GM12878 (cell line): ENCODE results near the gene TYW5. TPM values are rescaled to one million over a fixed set of nuclear protein-coding genes. Genes with fewer than 3 reads are reported as not detected.

Experiments used
- ATAC-seq: fragments of 200-7000 bp; cut with Tn5 transposase; 3 replicates; pipeline ENCODE4 v1.9.1; 2020; ENCODE audit warnings: mild to moderate bottlenecking, moderate library complexity
- BruUV-seq: library from RNA; stranded (reverse); fragments of 400-500 nt; replicated peaks from 2 replicates; lab custom pipeline; 2021; lab: Mats Ljungman, UMichigan
- CTCF ChIA-PET: fragments of 300-600 bp; sonication (Branson Sonifier 250); formaldehyde crosslinking; extraction: SDS; loops from one replicate; lab custom pipeline; 2021; ENCODE audit warnings: inconsistent platforms; lab: Yijun Ruan, JAX
- POLR2A ChIA-PET: fragments of 350-600 bp; formaldehyde crosslinking; extraction: SDS; loops from one replicate; lab custom pipeline; 2021; ENCODE audit warnings: inconsistent platforms; lab: Charles Lee
- RAD21 ChIA-PET: fragments of 300-600 bp; sonication (Branson Sonifier 250); formaldehyde crosslinking; loops from one replicate; lab custom pipeline; 2023; ENCODE audit warnings: antibody characterized with exemption; ENCODE audit not compliant: unreplicated experiment; lab: Charles Lee
- SMC1A ChIA-PET: fragments of 300-600 bp; sonication (Branson Sonifier 250); formaldehyde crosslinking; loops from one replicate; lab custom pipeline; 2023; ENCODE audit not compliant: unreplicated experiment, uncharacterized antibody; lab: Charles Lee
- DNase-seq: peaks from one replicate; pipeline ENCODE4 v3.0.0-alpha.2; 2011; ENCODE audit warnings: low read depth, low spot score
- FAIRE-seq: peaks from 3 replicates; lab custom pipeline; 2011; peaks lifted over from hg19 to GRCh38; lab: Jason Lieb, UNC
- H2AFZ ChIP-seq: 2 replicates; pipeline ENCODE4 v1.6.0; 2011; ENCODE audit warnings: low read depth, low read length, control low read depth; ENCODE audit not compliant: control insufficient read depth
- H3K27ac ChIP-seq: 2 replicates; pipeline ENCODE4 v1.5.1; 2011; ENCODE audit warnings: control low read depth; ENCODE audit not compliant: control insufficient read depth, insufficient read depth
- H3K27me3 ChIP-seq, 2 experiments: replicated peaks in 1 of 2; 2 replicates each; pipeline versions ENCODE4 v1.6.0 to v1.6.1; 2011; ENCODE audit warnings: low read length in 1 of 2; ENCODE audit not compliant: control insufficient read depth in 2 of 2, insufficient read depth in 2 of 2
- H3K36me3 ChIP-seq, 2 experiments: 2 replicates each; pipeline ENCODE4 v1.5.1; 2011; ENCODE audit warnings: low read length in 1 of 2; ENCODE audit not compliant: control insufficient read depth in 2 of 2, insufficient read depth in 2 of 2
- H3K4me1 ChIP-seq: 2 replicates; pipeline ENCODE4 v1.6.1; 2011; ENCODE audit warnings: mild to moderate bottlenecking, low read length, moderate library complexity, mixed read lengths; ENCODE audit not compliant: control insufficient read depth, insufficient read depth
- H3K4me2 ChIP-seq: 2 replicates; pipeline ENCODE4 v1.6.0; 2011; ENCODE audit warnings: control low read depth; ENCODE audit not compliant: control insufficient read depth, insufficient read depth
- H3K4me3 ChIP-seq: fragments of 200-600 bp; sonication (generic); 2 replicates; pipeline ENCODE4 v1.5.1; 2016
- H3K79me2 ChIP-seq: 2 replicates; pipeline ENCODE4 v1.6.0; 2011; ENCODE audit warnings: low read length; ENCODE audit not compliant: control insufficient read depth, insufficient read depth
- H3K9ac ChIP-seq: 2 replicates; pipeline ENCODE4 v1.8.0; 2011; ENCODE audit warnings: low read length, control low read depth, mixed read lengths; ENCODE audit not compliant: control insufficient read depth, insufficient read depth
- H3K9me3 ChIP-seq: replicated peaks from 3 replicates; pipeline ENCODE4 v1.5.1; 2011; ENCODE audit warnings: mild to moderate bottlenecking, low read length; ENCODE audit not compliant: control insufficient read depth, insufficient read depth
- H4K20me1 ChIP-seq: 2 replicates; pipeline ENCODE4 v1.6.0; 2011; ENCODE audit not compliant: control insufficient read depth, insufficient read depth
- BCL11A ChIP-seq: IDR thresholded peaks from 2 replicates; pipeline ENCODE4 v1.6.1; 2011; ENCODE audit warnings: low read depth, low read length
- CTCF ChIP-seq, 3 experiments: IDR thresholded peaks in 2 of 3; conservative IDR thresholded peaks in 1 of 3; 2 replicates each; pipeline ENCODE4 v1.5.1; 2011; ENCODE audit warnings: low read depth in 3 of 3, low read length in 3 of 3, mild to moderate bottlenecking in 3 of 3, control low read depth in 2 of 3, moderate library complexity in 2 of 3, inconsistent platforms in 1 of 3, mixed read lengths in 1 of 3; ENCODE audit not compliant: control insufficient read depth in 2 of 3, insufficient read depth in 1 of 3; ENCODE audit errors: extremely low read depth in 1 of 3
- FOXM1 ChIP-seq: IDR thresholded peaks from 2 replicates; pipeline ENCODE4 v1.6.1; 2012; ENCODE audit warnings: low read depth, mild to moderate bottlenecking, inconsistent platforms, low read length, moderate library complexity
- KLF5 ChIP-seq: fragments of 450-650 bp; IDR thresholded peaks from 2 replicates; pipeline ENCODE4 v1.6.1; 2014; ENCODE audit warnings: mild to moderate bottlenecking; ENCODE audit not compliant: partially characterized antibody
- MTA2 ChIP-seq: fragments of 450-650 bp; IDR thresholded peaks from 2 replicates; pipeline ENCODE4 v1.6.1; 2016; ENCODE audit warnings: low read depth, mild to moderate bottlenecking, moderate library complexity
- NFXL1 ChIP-seq: fragments of 450-650 bp; IDR thresholded peaks from 2 replicates; pipeline ENCODE4 v1.6.1; 2017; ENCODE audit warnings: antibody characterized with exemption, mild to moderate bottlenecking, borderline replicate concordance
- RAD21 ChIP-seq: IDR thresholded peaks from 2 replicates; pipeline ENCODE4 v1.6.1; 2011; ENCODE audit warnings: mild to moderate bottlenecking, low read depth, low read length, moderate library complexity; ENCODE audit not compliant: insufficient read depth
- SMC3 ChIP-seq: IDR thresholded peaks from 2 replicates; pipeline ENCODE4 v1.6.1; 2011; ENCODE audit warnings: low read length, improper control_type of control experiment, borderline replicate concordance
- YY1 ChIP-seq: IDR thresholded peaks from 2 replicates; pipeline ENCODE4 v1.6.1; 2011; ENCODE audit warnings: low read depth, mild to moderate bottlenecking, low read length
- WGBS: methylation state at CpG from one replicate; pipeline ENCODE4 v1.1.6; 2016; ENCODE audit warnings: low lambda C conversion rate; ENCODE audit not compliant: insufficient replicate concordance, insufficient coverage; ENCODE audit errors: missing lambda C conversion rate; 5-methylcytosine and 5-hydroxymethylcytosine counted together
- in situ Hi-C: fragments of 300-500 bp; cut with MboI; formaldehyde crosslinking; loops from 9 replicates; pipeline ENCODE4 v1.14.3; 2018; ENCODE audit warnings: mixed read lengths
- intact Hi-C: fragments of 100-400 bp; cut with micrococcal nuclease; formaldehyde crosslinking; loops from one replicate; pipeline ENCODE4 v1.14.2; 2022; ENCODE audit not compliant: unreplicated experiment
- polyA plus RNA-seq, 11 experiments: library from polyadenylated mRNA; depleted of rRNA in 4 of 11; unstranded in 6 of 11; stranded (reverse) in 5 of 11; fragments of >200 nt; fragmentation: Nextera tagmentation in 4 of 11; fragmentation: Illumina TruSeq in 1 of 11; extraction: Ambion mirVana in 4 of 11; extraction: Trizol in 1 of 11; gene quantifications; 1 replicate in 1 of 11; 2 replicates in 10 of 11; pipeline versions ENCODE4 v1.2.1 to v1.2.3, GENCODE V29; 2011 to 2016; ENCODE audit warnings: inconsistent platforms in 2 of 11, missing spikeins in 2 of 11, low read depth in 1 of 11
- total RNA-seq, 4 experiments: library from RNA; depleted of rRNA in 3 of 4; stranded (reverse); fragments of >200 nt in 3 of 4; fragmentation: Illumina TruSeq in 1 of 4; extraction: Trizol in 1 of 4; gene quantifications; 2 replicates each; pipeline versions ENCODE4 v1.2.1 to v1.2.3, GENCODE V29; 2013 to 2021

Gene TYW5
- total and polyA plus RNA-seq, 10 of the 15 experiments (the other 5 are each of a cell fraction or from before 2014, with no cell fraction given): 4.6 to 11.8 (median 7.4) TPM

GRCh38 chr2:199979832-199980628 is 24.7 kb upstream of the TYW5 start:
- DNase-seq (no peak), FAIRE-seq (no peak), ATAC-seq (peak; percentile 74)
- no peaks in the 10 kb centered on the region for H3K27me3 ChIP-seq
- intact Hi-C loops: loop anchor here (1.0 to 5.0 kb wide), 5 partner anchors 327 to 722 kb away; partner anchors contain the start of gene SPATS2L
- H3K79me2 ChIP-seq: no peaks in the 10 kb centered on the region
- no peaks in the 10 kb centered on the region for H3K9me3 ChIP-seq
- no peaks in the 10 kb centered on the region for H4K20me1 ChIP-seq
- no peaks in the 10 kb centered on the region for H3K36me3 ChIP-seq
- no peak overlapping the region for H3K27ac ChIP-seq
- ChIA-PET RAD21 (interaction anchor here (0.8 to 3.4 kb wide), 5 partner anchors 492 to 724 kb away, joined by 3 to 68 read pairs (median 7); no protein-coding TSS in a partner anchor), SMC1A (interaction anchor here (0.7 to 4.2 kb wide), 15 partner anchors 10 to 761 kb away, joined by 3 to 53 read pairs (median 3); no protein-coding TSS in a partner anchor), CTCF (interaction anchor here (0.6 to 4.2 kb wide), 21 partner anchors 9 to 1087 kb away, joined by 3 to 104 read pairs (median 4); no protein-coding TSS in a partner anchor), POLR2A (no interaction called here)
- 0 out of 2 replicates have a peak, but pooled peaks cover 5% of the 10 kb centered on the region for H3K4me1 ChIP-seq
- 12% methylated on average over 12 of the region's 12 CpGs for WGBS
- peak; percentile 58 for TF ChIP-seq MTA2
- TF ChIP-seq RAD21: peak; percentile 88
- 0 out of 2 replicates have a peak, but pooled peaks have one; percentile 23 for TF ChIP-seq FOXM1
- 0 out of 2 replicates have a peak, but pooled peaks have one; percentile 24 for TF ChIP-seq YY1
- TF ChIP-seq NFXL1: no peak
- peak; percentile 42; the same call in 1 of the 2 replicates for TF ChIP-seq BCL11A
- no peak for TF ChIP-seq KLF5
- peak; percentile 68 to 87 (median 83) for TF ChIP-seq CTCF (IDR thresholded peaks at IDR 0.05 in 2 of 3, conservative IDR thresholded peaks at IDR 0.05 in 1 of 3; ENCODE audit: control insufficient read depth in 2 of 3, extremely low read depth in 1 of 3, insufficient read depth in 1 of 3, low read depth in 3 of 3, low read length in 3 of 3)
- TF ChIP-seq SMC3: peak; percentile 72
- peak overlapping the region; percentile 51; the same call in 1 of the 2 replicates for H3K4me2 ChIP-seq
- no peak overlapping the region for H3K9ac ChIP-seq
- BruUV-seq: no TSS peak
- peak overlapping the region; percentile 78 for H2AFZ ChIP-seq
- no peak overlapping the region for H3K4me3 ChIP-seq
- in situ Hi-C loops: loop anchor here (5.0 to 10.0 kb wide), 2 partner anchors 492 to 725 kb away; no protein-coding TSS in a partner anchor
